Breast epithelium (tissue), 3 donors: ENCODE results near the gene UCP2.

Source experiments
- CTCF ChIP-seq, 3 donors: fragments of 450-650 bp; IDR thresholded peaks; one replicate each; pipeline ENCODE4 v1.5.1; 2016 to 2017; ENCODE audit warnings: antibody characterized with exemption in 3 of 3, mild to moderate bottlenecking in 3 of 3, moderate library complexity in 3 of 3
- POLR2A ChIP-seq: fragments of 450-650 bp; IDR thresholded peaks from one replicate; pipeline ENCODE4 v1.6.1; 2016; ENCODE audit warnings: antibody characterized with exemption, mild to moderate bottlenecking, moderate library complexity
- POLR2AphosphoS5 ChIP-seq, 3 donors: sonication (generic); formaldehyde crosslinking; IDR thresholded peaks; one replicate each; pipeline ENCODE4 v1.6.1; 2017; ENCODE audit warnings: antibody characterized with exemption in 3 of 3

DNA sequence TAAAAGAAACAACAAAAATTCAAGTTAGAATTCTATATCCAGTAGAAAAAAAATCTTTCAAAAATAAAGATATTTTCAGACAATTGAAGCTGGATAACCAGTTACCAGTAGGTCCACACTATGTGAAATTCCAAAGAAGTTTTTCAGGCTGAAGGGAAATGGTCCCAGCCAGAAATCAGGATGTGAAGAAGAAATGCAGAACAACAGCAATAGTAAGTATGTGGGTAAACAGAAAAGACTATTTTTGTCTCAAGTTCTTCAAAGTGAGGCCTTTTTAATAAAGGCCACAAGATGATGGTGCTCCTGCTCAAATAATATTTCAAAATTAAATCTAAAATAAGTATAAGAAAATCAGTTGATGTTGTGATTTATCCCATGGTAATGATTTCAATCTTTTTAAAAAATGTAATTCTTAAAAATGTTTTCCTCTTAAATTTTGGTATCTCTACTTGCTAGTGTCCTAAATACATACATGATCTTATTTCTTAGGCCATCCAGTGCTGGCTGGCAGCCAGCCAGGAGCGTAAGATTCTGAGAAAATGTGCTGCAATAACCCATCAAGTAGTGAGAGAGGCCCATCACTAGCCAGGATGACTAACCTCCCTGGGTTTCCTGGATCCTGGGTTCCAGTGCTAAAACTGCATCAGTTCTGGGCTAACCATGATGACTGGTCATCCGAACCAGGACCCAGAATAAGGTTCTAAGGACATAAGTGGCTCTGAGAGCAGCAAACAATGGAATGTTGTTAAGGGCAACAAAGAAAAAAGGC lies 41.8 kb upstream of the UCP2 start:
- no peak for TF ChIP-seq CTCF (IDR thresholded peaks at IDR 0.05)
- TF ChIP-seq POLR2AphosphoS5 (IDR thresholded peaks at IDR 0.05) = no peak
- TF ChIP-seq POLR2A = no peak
